GM12892 (cell line): ENCODE results near the gene TUBA8.
A peak's percentile ranks its signal among the peaks of the same experiment; 100 is the strongest.
"Not testable (repeated sequence)": the region's sequence is repeated elsewhere in the genome, so short reads cannot be mapped to it uniquely, and the experiment has no call there.

ENCODE experiments used
- DNase-seq: peaks from one replicate; pipeline ENCODE4 v3.0.0; 2011; ENCODE audit not compliant: insufficient read length
- FAIRE-seq: peaks from 2 replicates; lab custom pipeline; 2011; peaks lifted over from hg19 to GRCh38; lab: Jason Lieb, UNC
- POLR2A ChIP-seq: IDR thresholded peaks from 2 replicates; pipeline ENCODE4 v1.6.1; 2011; ENCODE audit warnings: low read depth, low read length, control low read depth
- POLR2AphosphoS5 ChIP-seq: IDR thresholded peaks from 2 replicates; pipeline ENCODE4 v1.6.1; 2011; ENCODE audit warnings: low read depth, low read length, control low read depth
- TAF1 ChIP-seq: IDR thresholded peaks from 2 replicates; pipeline ENCODE4 v1.6.1; 2011; ENCODE audit warnings: low read depth, mild to moderate bottlenecking, control low read depth, low read length, borderline replicate concordance

TUBA8 gene

DNA sequence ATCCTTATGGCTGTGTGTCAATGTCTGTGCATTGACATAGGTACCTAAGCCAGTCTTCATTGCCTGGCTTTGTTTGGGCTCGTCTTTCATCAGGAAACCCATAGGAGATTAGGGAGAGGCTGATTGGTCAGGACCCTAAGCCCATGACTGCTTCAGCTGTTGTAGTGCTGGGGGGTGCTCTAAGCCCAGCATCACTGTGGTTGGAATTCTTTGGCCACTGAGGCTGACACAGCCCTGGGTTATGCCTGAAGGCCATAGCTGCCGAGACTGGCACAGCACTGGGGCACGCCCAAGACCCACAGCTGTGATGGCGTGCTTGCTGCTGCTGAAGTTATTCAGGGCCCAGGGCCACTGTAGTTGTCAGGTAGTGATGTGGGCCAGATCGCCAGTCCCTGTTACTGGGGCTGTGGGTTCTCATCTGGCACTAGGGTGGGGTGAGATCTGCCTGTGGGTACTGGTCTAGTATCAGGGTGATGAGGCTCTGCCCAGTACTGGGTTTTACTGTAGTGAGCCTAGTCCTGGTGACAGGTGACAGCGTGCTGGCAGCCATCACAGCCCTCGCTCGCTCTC lies 44.3 kb downstream of the TUBA8 start:
- FAIRE-seq (no peak), DNase-seq (no peak)
- TF ChIP-seq POLR2A (no peak), POLR2AphosphoS5 (no peak), TAF1 (no peak)

DNA sequence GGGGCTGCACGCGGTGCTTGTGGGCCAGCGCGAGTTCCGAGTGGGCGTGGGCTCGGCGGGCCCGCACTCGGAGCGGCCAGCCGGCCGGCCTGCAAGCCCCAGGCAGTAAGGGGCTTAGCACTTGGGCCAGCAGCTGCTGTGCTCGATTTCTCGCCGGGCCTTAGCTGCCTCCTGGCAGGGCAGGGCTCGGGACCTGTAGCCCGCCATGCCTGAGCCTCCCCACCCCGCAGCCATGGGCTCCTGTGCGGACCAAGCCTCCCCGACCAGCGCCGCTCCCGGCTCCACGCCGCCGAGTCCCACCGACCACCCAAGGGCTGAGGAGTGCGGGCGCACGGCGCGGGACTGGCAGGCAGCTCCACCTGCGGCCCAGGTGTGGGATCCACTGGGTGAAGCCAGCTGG lies 44.9 kb downstream of the TUBA8 start:
- not testable (repeated sequence) for DNase-seq, FAIRE-seq

GRCh38 chr22:18156878-18157713 lies 46.5 kb downstream of the TUBA8 start:
- FAIRE-seq (no peak), DNase-seq (no peak)
- TF ChIP-seq POLR2AphosphoS5: no peak
- TF ChIP-seq POLR2A: no peak; the same call in 1 of the 2 replicates
- no peak for TF ChIP-seq TAF1

- TF ChIP-seq POLR2AphosphoS5: no peak
- TF ChIP-seq TAF1: no peak
- no peak for TF ChIP-seq POLR2A
- FAIRE-seq (no peak), DNase-seq (no peak)
These were observed 47.1 kb downstream of the TUBA8 start for GRCh38 chr22:18157714-18158028.

- FAIRE-seq, DNase-seq: not testable (repeated sequence)
These were observed 50.0 kb downstream of the TUBA8 start for GRCh38 chr22:18160641-18161040.

GRCh38 chr22:18163843-18164242 lies 53.2 kb downstream of the TUBA8 start:
- peak; percentile 84 for FAIRE-seq
- peak; percentile 33 for DNase-seq

GRCh38 chr22:18164584-18164983 lies 54.0 kb downstream of the TUBA8 start:
- FAIRE-seq, DNase-seq: not testable (repeated sequence)

DNA sequence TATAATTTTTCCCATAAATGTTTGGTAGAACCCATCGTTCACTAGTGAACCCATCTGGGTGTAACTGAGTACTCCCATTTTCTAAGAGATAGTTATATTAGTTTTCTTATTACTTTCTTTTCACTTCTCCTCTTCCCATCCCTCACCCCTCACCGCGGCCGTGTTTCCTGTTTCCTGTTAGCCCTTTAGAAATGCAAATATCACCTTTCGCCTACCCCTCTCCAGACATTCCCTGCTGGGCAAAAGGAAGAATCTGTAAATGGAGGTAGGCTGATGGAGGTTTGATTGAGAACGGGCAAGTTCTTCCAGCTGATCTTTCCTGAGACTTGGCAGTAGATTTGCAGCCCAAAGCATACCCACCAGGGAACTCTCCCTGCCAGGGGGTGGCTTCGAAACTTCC lies 54.7 kb downstream of the TUBA8 start:
- not testable (repeated sequence) for DNase-seq

GRCh38 chr22:18170284-18170683 lies 59.7 kb downstream of the TUBA8 start:
- not testable (repeated sequence) for DNase-seq, FAIRE-seq

More for the DNA sequence above, 54.7 kb downstream of the TUBA8 start:
- FAIRE-seq: peak; percentile 33

- FAIRE-seq, DNase-seq: not testable (repeated sequence)
These were observed 61.6 kb downstream of the TUBA8 start for GRCh38 chr22:18172203-18172602.

GRCh38 chr22:18172776-18173175 lies 62.2 kb downstream of the TUBA8 start:
- FAIRE-seq, DNase-seq: not testable (repeated sequence)

DNA sequence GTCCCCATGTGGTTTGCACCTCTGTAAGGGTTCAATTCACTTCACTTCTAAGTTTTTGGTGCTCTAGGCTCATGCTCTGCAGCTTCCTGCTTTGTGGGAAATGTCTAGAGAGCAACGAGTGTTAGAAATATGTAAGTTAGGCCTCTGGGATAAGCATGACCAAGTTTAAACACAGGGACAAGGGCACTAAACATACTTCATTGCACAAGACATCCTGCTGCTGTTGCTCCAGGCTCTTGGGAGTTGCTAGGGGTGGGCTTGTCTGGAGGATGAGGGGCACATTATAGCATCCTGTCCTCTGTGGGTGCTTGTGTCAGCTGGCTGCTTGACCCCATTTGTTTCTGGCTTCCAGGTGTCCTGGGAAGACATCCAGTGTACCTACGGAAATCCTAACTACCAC lies 62.8 kb downstream of the TUBA8 start:
- FAIRE-seq, DNase-seq: not testable (repeated sequence)
